Prostate gland (tissue), 2 donors: Measurements from ENCODE around the gene NEDD9.

Source experiments
- CTCF ChIP-seq, 4 experiments: fragments of 200-600 bp in 2 of 4; fragments of 450-650 bp in 2 of 4; sonication (generic) in 2 of 4; IDR thresholded peaks; 1 replicate in 3 of 4; 2 replicates in 1 of 4; pipeline ENCODE4 v1.5.1; 2016 to 2019; ENCODE audit warnings: antibody characterized with exemption in 4 of 4, mild to moderate bottlenecking in 2 of 4, moderate library complexity in 2 of 4
- POLR2AphosphoS5 ChIP-seq: sonication (generic); formaldehyde crosslinking; IDR thresholded peaks from one replicate; pipeline ENCODE4 v1.6.1; 2017; ENCODE audit warnings: antibody characterized with exemption

GRCh38 chr6:11226005-11226404 is 6.5 kb downstream of the NEDD9 start:
- TF ChIP-seq POLR2AphosphoS5 (no peak), CTCF (IDR thresholded peaks at IDR 0.05) (no peak)
